Glutamatergic neuron (in vitro differentiated cells): Measurements from ENCODE around the gene SH2D7. TPM values are rescaled to one million over a fixed set of nuclear protein-coding genes. Genes with fewer than 3 reads are reported as not detected.

Experiments
- DNase-seq: peaks from one replicate; pipeline ENCODE4 v3.0.0; 2022
- H3K27ac Mint-ChIP-seq: one replicate; pipeline ENCODE4 v1.8.0; 2020; ENCODE audit warnings: mild to moderate bottlenecking, mixed read lengths, inconsistent platforms; ENCODE audit not compliant: unreplicated experiment
- H3K27me3 Mint-ChIP-seq: one replicate; pipeline ENCODE4 v1.8.0; 2020; ENCODE audit warnings: mild to moderate bottlenecking, moderate library complexity, mixed read lengths, inconsistent platforms; ENCODE audit not compliant: unreplicated experiment
- H3K36me3 Mint-ChIP-seq: one replicate; pipeline ENCODE4 v1.8.0; 2020; ENCODE audit warnings: mild to moderate bottlenecking, mixed read lengths, inconsistent platforms; ENCODE audit not compliant: unreplicated experiment
- H3K4me1 Mint-ChIP-seq: one replicate; pipeline ENCODE4 v1.8.0; 2020; ENCODE audit warnings: mild to moderate bottlenecking, low read depth, mixed read lengths, inconsistent platforms; ENCODE audit not compliant: unreplicated experiment
- H3K4me3 Mint-ChIP-seq: one replicate; pipeline ENCODE4 v1.8.0; 2020; ENCODE audit warnings: mild to moderate bottlenecking, mixed read lengths, inconsistent platforms; ENCODE audit not compliant: unreplicated experiment
- H3K9me3 Mint-ChIP-seq: one replicate; pipeline ENCODE4 v1.8.0; 2020; ENCODE audit warnings: mild to moderate bottlenecking, moderate library complexity, mixed read lengths, inconsistent platforms; ENCODE audit not compliant: unreplicated experiment
- CTCF ChIP-seq: fragments of 200-600 bp; sonication (generic); IDR thresholded peaks from one replicate; pipeline ENCODE4 v1.5.0; 2021; ENCODE audit not compliant: partially characterized antibody, unreplicated experiment
- total RNA-seq: library from RNA; stranded (reverse); fragmentation: NEBNext Ultra II Directional; extraction: Animal tissue kit (Norgen Biotek cat#: 25700); gene quantifications from one replicate; pipeline ENCODE4 v1.2.1, GENCODE V29; 2021; ENCODE audit not compliant: unreplicated experiment

Gene SH2D7
- total RNA-seq, 1 donor from 2014 or later = not detected

- Mint-ChIP-seq H3K27me3 (no peaks in the 10 kb centered on the region), H3K4me3 (no peak overlapping the region), H3K9me3 (no peaks in the 10 kb centered on the region), H3K36me3 (no peaks in the 10 kb centered on the region), H3K4me1 (peaks cover 36% of the 10 kb centered on the region), H3K27ac (no peak overlapping the region)
- DNase-seq = no peak
- TF ChIP-seq CTCF = no peak
These were observed 44.4 kb upstream of the SH2D7 start for GRCh38 chr15:78047761-78048627.

- no peak overlapping the region for H3K27ac Mint-ChIP-seq
- no peaks in the 10 kb centered on the region for H3K36me3 Mint-ChIP-seq
- no peak for TF ChIP-seq CTCF
- no peak overlapping the region for H3K4me3 Mint-ChIP-seq
- no peaks in the 10 kb centered on the region for H3K9me3 Mint-ChIP-seq
- no peaks in the 10 kb centered on the region for H3K27me3 Mint-ChIP-seq
- peaks cover 36% of the 10 kb centered on the region for H3K4me1 Mint-ChIP-seq
- DNase-seq = no peak
These were observed 43.8 kb upstream of the SH2D7 start for GRCh38 chr15:78048628-78048920.

GRCh38 chr15:78049691-78050440 is 42.5 kb upstream of the SH2D7 start:
- Mint-ChIP-seq H3K36me3 (no peaks in the 10 kb centered on the region), H3K4me3 (peak overlapping the region; percentile 40), H3K4me1 (peaks cover 39% of the 10 kb centered on the region), H3K9me3 (no peaks in the 10 kb centered on the region), H3K27ac (peak overlapping the region; percentile 13), H3K27me3 (no peaks in the 10 kb centered on the region)
- no peak for DNase-seq
- no peak for TF ChIP-seq CTCF

- no peaks in the 10 kb centered on the region for H3K27me3 Mint-ChIP-seq
- no peak overlapping the region for H3K4me3 Mint-ChIP-seq
- DNase-seq = no peak
These were observed 41.9 kb upstream of the SH2D7 start for GRCh38 chr15:78050441-78050809.

More at GRCh38 chr15:78050441-78050809, 41.9 kb upstream of the SH2D7 start:
- Mint-ChIP-seq H3K36me3 (no peaks in the 10 kb centered on the region), H3K27ac (no peak overlapping the region), H3K9me3 (no peaks in the 10 kb centered on the region), H3K4me1 (peaks cover 43% of the 10 kb centered on the region)
- TF ChIP-seq CTCF = no peak
